Measurements from ENCODE around the gene SLC25A10. TPM values are rescaled to one million over a fixed set of nuclear protein-coding genes. Genes with fewer than 3 reads are reported as not detected.
A peak's percentile ranks its signal among the peaks of the same experiment; 100 is the strongest.

SLC25A10 gene
- total and polyA plus RNA-seq, 4 donors = 2.1 to 6.4 (median 2.9) TPM

GRCh38 chr17:81693509-81694210 lies 18.4 kb upstream of the SLC25A10 start:
- no peaks in the 10 kb centered on the region for H3K4me1 ChIP-seq (ENCODE audit: control insufficient read depth in 1 of 2, insufficient read depth in 2 of 2, low read length in 2 of 2)
- H3K27ac ChIP-seq (ENCODE audit: low read depth in 1 of 2, low read length in 2 of 2) = no peak overlapping the region
- H3K9me3 ChIP-seq (ENCODE audit: control insufficient read depth, low read length) = no peaks in the 10 kb centered on the region
- ATAC-seq (ENCODE audit: low FRiP score) (no peak), DNase-seq (no peak)
- H3K36me3 ChIP-seq (ENCODE audit: control insufficient read depth in 1 of 2, insufficient read depth in 2 of 2, low read length in 1 of 2) = peaks cover 5 to 7% of the 10 kb centered on the region in 2 donors
- intact Hi-C loops (cut with DNase I) = no loop called here
- H3K4me3 ChIP-seq (ENCODE audit: low read length in 2 of 2) = no peak overlapping the region
- WGBS, 2 donors = 85 to 89% methylated on average over 31 to 35 of the region's 35 CpGs
- H3K27me3 ChIP-seq (ENCODE audit: control insufficient read depth in 1 of 2, insufficient read depth in 2 of 2, low read length in 1 of 2) = no peaks in the 10 kb centered on the region

GRCh38 chr17:81694810-81695209 lies 17.3 kb upstream of the SLC25A10 start:
- WGBS, 2 donors = 91 to 92% methylated on average over 19 of the region's 19 CpGs
- peaks cover 5 to 7% of the 10 kb centered on the region in 2 donors for H3K36me3 ChIP-seq (ENCODE audit: control insufficient read depth in 1 of 2, insufficient read depth in 2 of 2, low read length in 1 of 2)

GRCh38 chr17:81695211-81695610 lies 16.9 kb upstream of the SLC25A10 start:
- Histone ChIP-seq H3K4me3 (ENCODE audit: low read length in 2 of 2) (no peak overlapping the region), H3K27me3 (ENCODE audit: control insufficient read depth in 1 of 2, insufficient read depth in 2 of 2, low read length in 1 of 2) (no peaks in the 10 kb centered on the region), H3K36me3 (ENCODE audit: control insufficient read depth in 1 of 2, insufficient read depth in 2 of 2, low read length in 1 of 2) (peaks cover 5 to 7% of the 10 kb centered on the region in 2 donors), H3K4me1 (ENCODE audit: control insufficient read depth in 1 of 2, insufficient read depth in 2 of 2, low read length in 2 of 2) (no peaks in the 10 kb centered on the region), H3K9me3 (ENCODE audit: control insufficient read depth, low read length) (no peaks in the 10 kb centered on the region), H3K27ac (ENCODE audit: low read depth in 1 of 2, low read length in 2 of 2) (no peak overlapping the region)
- intact Hi-C loops (cut with DNase I) = no loop called here
- WGBS, 2 donors = 79 to 82% methylated on average over 6 of the region's 6 CpGs
- no peak for DNase-seq
- no peak for ATAC-seq (ENCODE audit: low FRiP score)

More at GRCh38 chr17:81694810-81695209, 17.3 kb upstream of the SLC25A10 start:
- H3K27me3 ChIP-seq (ENCODE audit: control insufficient read depth in 1 of 2, insufficient read depth in 2 of 2, low read length in 1 of 2) = no peaks in the 10 kb centered on the region
- no peaks in the 10 kb centered on the region for H3K4me1 ChIP-seq (ENCODE audit: control insufficient read depth in 1 of 2, insufficient read depth in 2 of 2, low read length in 2 of 2)
- H3K9me3 ChIP-seq (ENCODE audit: control insufficient read depth, low read length) = no peaks in the 10 kb centered on the region
- intact Hi-C loops (cut with DNase I) = no loop called here
- H3K27ac ChIP-seq (ENCODE audit: low read depth in 1 of 2, low read length in 2 of 2) = no peak overlapping the region
- no peak for ATAC-seq (ENCODE audit: low FRiP score)
- H3K4me3 ChIP-seq (ENCODE audit: low read length in 2 of 2) = no peak overlapping the region
- no peak for DNase-seq

GRCh38 chr17:81695801-81696200 lies 16.3 kb upstream of the SLC25A10 start:
- intact Hi-C loops (cut with DNase I) = no loop called here
- ATAC-seq (ENCODE audit: low FRiP score) (peak; percentile 11), DNase-seq (no peak)
- Histone ChIP-seq H3K36me3 (ENCODE audit: control insufficient read depth in 1 of 2, insufficient read depth in 2 of 2, low read length in 1 of 2) (peaks cover 5% of the 10 kb centered on the region in 2 donors), H3K27ac (ENCODE audit: low read depth in 1 of 2, low read length in 2 of 2) (no peak overlapping the region), H3K4me3 (ENCODE audit: low read length in 2 of 2) (no peak overlapping the region), H3K4me1 (ENCODE audit: control insufficient read depth in 1 of 2, insufficient read depth in 2 of 2, low read length in 2 of 2) (no peaks in the 10 kb centered on the region), H3K27me3 (ENCODE audit: control insufficient read depth in 1 of 2, insufficient read depth in 2 of 2, low read length in 1 of 2) (no peaks in the 10 kb centered on the region), H3K9me3 (ENCODE audit: control insufficient read depth, low read length) (no peaks in the 10 kb centered on the region)
- 90 to 92% methylated on average over 22 of the region's 22 CpGs for WGBS, 2 donors

- no peaks in the 10 kb centered on the region for H3K27me3 ChIP-seq (ENCODE audit: control insufficient read depth in 1 of 2, insufficient read depth in 2 of 2, low read length in 1 of 2)
- intact Hi-C loops (cut with DNase I) = no loop called here
- H3K27ac ChIP-seq (ENCODE audit: low read depth in 1 of 2, low read length in 2 of 2) = no peak overlapping the region
- H3K4me3 ChIP-seq (ENCODE audit: low read length in 2 of 2) = no peak overlapping the region
- no peaks in the 10 kb centered on the region for H3K4me1 ChIP-seq (ENCODE audit: control insufficient read depth in 1 of 2, insufficient read depth in 2 of 2, low read length in 2 of 2)
- DNase-seq = no peak
- no peaks in the 10 kb centered on the region for H3K9me3 ChIP-seq (ENCODE audit: control insufficient read depth, low read length)
- peaks cover 5% of the 10 kb centered on the region in 2 donors for H3K36me3 ChIP-seq (ENCODE audit: control insufficient read depth in 1 of 2, insufficient read depth in 2 of 2, low read length in 1 of 2)
- whole genome bisulfite sequencing, 2 donors = 93 to 94% methylated on average over 40 of the region's 40 CpGs
- no peak for ATAC-seq (ENCODE audit: low FRiP score)
Observed at GRCh38 chr17:81696218-81696941, 15.7 kb upstream of the SLC25A10 start.

- 79 to 80% methylated on average over 25 of the region's 25 CpGs for WGBS, 2 donors
- H3K27me3 ChIP-seq (ENCODE audit: control insufficient read depth in 1 of 2, insufficient read depth in 2 of 2, low read length in 1 of 2) = no peaks in the 10 kb centered on the region
- no peak for DNase-seq
- no peak for ATAC-seq (ENCODE audit: low FRiP score)
- H3K9me3 ChIP-seq (ENCODE audit: control insufficient read depth, low read length) = no peaks in the 10 kb centered on the region
- H3K4me1 ChIP-seq (ENCODE audit: control insufficient read depth in 1 of 2, insufficient read depth in 2 of 2, low read length in 2 of 2) = no peaks in the 10 kb centered on the region
- H3K36me3 ChIP-seq (ENCODE audit: control insufficient read depth in 1 of 2, insufficient read depth in 2 of 2, low read length in 1 of 2) = peaks cover 5% of the 10 kb centered on the region in 2 donors
- intact Hi-C loops (cut with DNase I) = no loop called here
- no peak overlapping the region for H3K4me3 ChIP-seq (ENCODE audit: low read length in 2 of 2)
- no peak overlapping the region for H3K27ac ChIP-seq (ENCODE audit: low read depth in 1 of 2, low read length in 2 of 2)
Observed at GRCh38 chr17:81697261-81698044, 14.6 kb upstream of the SLC25A10 start.

- no peak overlapping the region for H3K4me3 ChIP-seq (ENCODE audit: low read length in 2 of 2)
- no peaks in the 10 kb centered on the region for H3K4me1 ChIP-seq (ENCODE audit: control insufficient read depth in 1 of 2, insufficient read depth in 2 of 2, low read length in 2 of 2)
- WGBS, 2 donors = 85% methylated on average over 25 of the region's 25 CpGs
- intact Hi-C loops (cut with DNase I) = no loop called here
- no peak overlapping the region for H3K27ac ChIP-seq (ENCODE audit: low read depth in 1 of 2, low read length in 2 of 2)
- ATAC-seq (ENCODE audit: low FRiP score) (no peak), DNase-seq (no peak)
- H3K27me3 ChIP-seq (ENCODE audit: control insufficient read depth in 1 of 2, insufficient read depth in 2 of 2, low read length in 1 of 2) = no peaks in the 10 kb centered on the region
- H3K9me3 ChIP-seq (ENCODE audit: control insufficient read depth, low read length) = no peaks in the 10 kb centered on the region
- H3K36me3 ChIP-seq (ENCODE audit: control insufficient read depth in 1 of 2, insufficient read depth in 2 of 2, low read length in 1 of 2) = no peaks in the 10 kb centered on the region
Observed at GRCh38 chr17:81700353-81701287, 11.5 kb upstream of the SLC25A10 start.
